GM23338 (cell line): ENCODE measurements around the gene NDC1. TPM values are rescaled to one million over a fixed set of nuclear protein-coding genes. Genes with fewer than 3 reads are reported as not detected.

ENCODE experiments used
- ATAC-seq: fragments of 200-7000 bp; cut with Tn5 transposase; 3 replicates; pipeline ENCODE4 v1.9.1; 2020
- DNase-seq: peaks from one replicate; pipeline ENCODE4 v3.0.0-alpha.2; 2015; ENCODE audit warnings: low spot score
- H2AFZ ChIP-seq: fragments of 200-600 bp; sonication (generic); 2 replicates; pipeline ENCODE4 v1.8.0; 2016; ENCODE audit warnings: antibody characterized with exemption, mild to moderate bottlenecking, moderate library complexity
- H3F3A ChIP-seq: fragments of 200-600 bp; sonication (generic); replicated peaks from 2 replicates; pipeline ENCODE4 v1.8.0; 2017; ENCODE audit warnings: antibody characterized with exemption, mixed run types, low read depth
- H3K27ac ChIP-seq: fragments of 200-600 bp; sonication (generic); 2 replicates; pipeline ENCODE4 v1.6.1; 2016; ENCODE audit warnings: low read depth
- H3K27me3 ChIP-seq: fragments of 200-600 bp; sonication (generic); 2 replicates; pipeline ENCODE4 v1.8.0; 2016; ENCODE audit warnings: mild to moderate bottlenecking, mixed run types, moderate library complexity; ENCODE audit not compliant: insufficient read depth
- H3K36me3 ChIP-seq: fragments of 200-600 bp; sonication (generic); 2 replicates; pipeline ENCODE4 v1.8.0; 2016; ENCODE audit warnings: mild to moderate bottlenecking; ENCODE audit not compliant: insufficient read depth
- H3K4me1 ChIP-seq: fragments of 200-600 bp; sonication (generic); 2 replicates; pipeline ENCODE4 v1.8.0; 2016; ENCODE audit warnings: mild to moderate bottlenecking, moderate library complexity; ENCODE audit not compliant: insufficient read depth
- H3K4me2 ChIP-seq: fragments of 200-600 bp; sonication (generic); 2 replicates; pipeline ENCODE4 v1.7.1; 2017; ENCODE audit warnings: mixed run types
- H3K4me3 ChIP-seq: fragments of 200-600 bp; sonication (generic); 2 replicates; pipeline ENCODE4 v1.6.1; 2016; ENCODE audit warnings: mixed run types
- H3K79me2 ChIP-seq: fragments of 200-600 bp; sonication (generic); replicated peaks from 2 replicates; pipeline ENCODE4 v1.8.0; 2017; ENCODE audit warnings: mild to moderate bottlenecking; ENCODE audit not compliant: insufficient read depth
- H3K9me2 ChIP-seq: fragments of 200-600 bp; sonication (generic); 2 replicates; pipeline ENCODE4 v1.8.0; 2017; ENCODE audit not compliant: insufficient read depth
- H4K20me1 ChIP-seq: fragments of 200-600 bp; sonication (generic); replicated peaks from 2 replicates; pipeline ENCODE4 v1.8.0; 2017; ENCODE audit warnings: mild to moderate bottlenecking; ENCODE audit not compliant: insufficient read depth
- H3K27ac Mint-ChIP-seq: 2 replicates; pipeline ENCODE4 v1.8.0; 2020; ENCODE audit warnings: inconsistent platforms, mild to moderate bottlenecking, moderate library complexity, mixed read lengths
- H3K27me3 Mint-ChIP-seq: 3 replicates; pipeline ENCODE4 v1.8.0; 2022; ENCODE audit warnings: low read depth, mild to moderate bottlenecking, moderate library complexity, mixed read lengths, inconsistent platforms; ENCODE audit not compliant: insufficient read depth, poor library complexity
- H3K36me3 Mint-ChIP-seq: 3 replicates; pipeline ENCODE4 v1.8.0; 2021; ENCODE audit warnings: low read depth, mild to moderate bottlenecking, inconsistent platforms, moderate library complexity, mixed read lengths
- H3K4me1 Mint-ChIP-seq: 3 replicates; pipeline ENCODE4 v1.8.0; 2020; ENCODE audit warnings: mild to moderate bottlenecking, inconsistent platforms, mixed read lengths
- H3K4me3 Mint-ChIP-seq: 3 replicates; pipeline ENCODE4 v1.8.0; 2021; ENCODE audit warnings: moderate library complexity, mild to moderate bottlenecking, inconsistent platforms, mixed read lengths
- H3K9me3 Mint-ChIP-seq: 3 replicates; pipeline ENCODE4 v1.8.0; 2020; ENCODE audit warnings: moderate library complexity, mild to moderate bottlenecking, inconsistent platforms, mixed read lengths
- CREB1 ChIP-seq: fragments of 250-450 bp; sonication (Bioruptor Pico); IDR thresholded peaks from 2 replicates; pipeline ENCODE4 v1.5.0; 2020; ENCODE audit warnings: low read depth, mild to moderate bottlenecking, moderate library complexity
- CTCF ChIP-seq, 2 experiments: fragments of 200-600 bp in 1 of 2; sonication (generic) in 1 of 2; conservative IDR thresholded peaks; 2 replicates each; pipeline versions ENCODE4 v1.5.1 to v1.6.1; 2016 to 2017; ENCODE audit warnings: antibody characterized with exemption in 2 of 2, low read depth in 2 of 2, mild to moderate bottlenecking in 2 of 2, moderate library complexity in 1 of 2
- EZH2 ChIP-seq: fragments of 200-600 bp; sonication (generic); IDR thresholded peaks from one replicate; pipeline ENCODE4 v1.8.0; 2017; ENCODE audit warnings: antibody characterized with exemption, mild to moderate bottlenecking, low read depth; ENCODE audit not compliant: unreplicated experiment
- EZH2phosphoT487 ChIP-seq: fragments of 200-600 bp; sonication (generic); IDR thresholded peaks from one replicate; pipeline ENCODE4 v1.8.1; 2018; ENCODE audit warnings: antibody characterized with exemption; ENCODE audit not compliant: unreplicated experiment
- JUNB ChIP-seq: IDR thresholded peaks from one replicate; pipeline ENCODE4 v1.6.1; 2016; ENCODE audit warnings: antibody characterized with exemption; ENCODE audit not compliant: unreplicated experiment
- POLR2AphosphoS5 ChIP-seq: IDR thresholded peaks from 2 replicates; pipeline ENCODE4 v1.6.1; 2016; ENCODE audit warnings: antibody characterized with exemption, low read depth
- STAT1 ChIP-seq: IDR thresholded peaks from one replicate; pipeline ENCODE4 v1.6.1; 2016; ENCODE audit warnings: antibody characterized with exemption; ENCODE audit not compliant: unreplicated experiment
- ZNF114 ChIP-seq: fragments of 250-450 bp; sonication (Bioruptor Pico); IDR thresholded peaks from 2 replicates; pipeline ENCODE4 v1.5.0; 2020; ENCODE audit warnings: mild to moderate bottlenecking, moderate library complexity
- ZNF462 ChIP-seq: fragments of 250-450 bp; sonication (Bioruptor Pico); IDR thresholded peaks from 2 replicates; pipeline ENCODE4 v1.5.0; 2020; ENCODE audit warnings: mild to moderate bottlenecking, moderate library complexity
- polyA plus RNA-seq: library from polyadenylated mRNA; unstranded; fragments of >200 nt; fragmentation: Nextera tagmentation; extraction: Ambion mirVana; gene quantifications from 2 replicates; pipeline ENCODE4 v1.2.1, GENCODE V29; 2016
- total RNA-seq: library from RNA; depleted of rRNA; stranded (reverse); fragments of >200 nt; shearing (Covaris generic); gene quantifications from 2 replicates; pipeline ENCODE4 v1.2.3, GENCODE V29; 2014
- TF ChIP-seq, protein P1 (sequence below): IDR thresholded peaks from one replicate; pipeline ENCODE4 v1.6.1; 2018; ENCODE audit warnings: antibody characterized with exemption; ENCODE audit not compliant: unreplicated experiment

Gene NDC1
- total and polyA plus RNA-seq, 2 experiments from 2014 or later = 19.8 to 100 TPM

- no peak for TF ChIP-seq EZH2phosphoT487
- TF ChIP-seq ZNF114 (CRISPR knock-in tag) = no peak
- TF ChIP-seq JUNB = no peak
- no peak for TF ChIP-seq CTCF (conservative IDR thresholded peaks at IDR 0.05; ENCODE audit: low read depth in 2 of 2)
- no peak for TF ChIP-seq ZNF462 (CRISPR knock-in tag)
- TF ChIP-seq POLR2AphosphoS5 = no peak
- TF ChIP-seq EZH2 = no peak
- TF ChIP-seq, protein P1, sequence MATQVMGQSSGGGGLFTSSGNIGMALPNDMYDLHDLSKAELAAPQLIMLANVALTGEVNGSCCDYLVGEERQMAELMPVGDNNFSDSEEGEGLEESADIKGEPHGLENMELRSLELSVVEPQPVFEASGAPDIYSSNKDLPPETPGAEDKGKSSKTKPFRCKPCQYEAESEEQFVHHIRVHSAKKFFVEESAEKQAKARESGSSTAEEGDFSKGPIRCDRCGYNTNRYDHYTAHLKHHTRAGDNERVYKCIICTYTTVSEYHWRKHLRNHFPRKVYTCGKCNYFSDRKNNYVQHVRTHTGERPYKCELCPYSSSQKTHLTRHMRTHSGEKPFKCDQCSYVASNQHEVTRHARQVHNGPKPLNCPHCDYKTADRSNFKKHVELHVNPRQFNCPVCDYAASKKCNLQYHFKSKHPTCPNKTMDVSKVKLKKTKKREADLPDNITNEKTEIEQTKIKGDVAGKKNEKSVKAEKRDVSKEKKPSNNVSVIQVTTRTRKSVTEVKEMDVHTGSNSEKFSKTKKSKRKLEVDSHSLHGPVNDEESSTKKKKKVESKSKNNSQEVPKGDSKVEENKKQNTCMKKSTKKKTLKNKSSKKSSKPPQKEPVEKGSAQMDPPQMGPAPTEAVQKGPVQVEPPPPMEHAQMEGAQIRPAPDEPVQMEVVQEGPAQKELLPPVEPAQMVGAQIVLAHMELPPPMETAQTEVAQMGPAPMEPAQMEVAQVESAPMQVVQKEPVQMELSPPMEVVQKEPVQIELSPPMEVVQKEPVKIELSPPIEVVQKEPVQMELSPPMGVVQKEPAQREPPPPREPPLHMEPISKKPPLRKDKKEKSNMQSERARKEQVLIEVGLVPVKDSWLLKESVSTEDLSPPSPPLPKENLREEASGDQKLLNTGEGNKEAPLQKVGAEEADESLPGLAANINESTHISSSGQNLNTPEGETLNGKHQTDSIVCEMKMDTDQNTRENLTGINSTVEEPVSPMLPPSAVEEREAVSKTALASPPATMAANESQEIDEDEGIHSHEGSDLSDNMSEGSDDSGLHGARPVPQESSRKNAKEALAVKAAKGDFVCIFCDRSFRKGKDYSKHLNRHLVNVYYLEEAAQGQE = no peak
- no peak for TF ChIP-seq CREB1
- TF ChIP-seq STAT1 = no peak
- Histone ChIP-seq H3K36me3 (no peaks in the 10 kb centered on the region), H3K79me2 (no peaks in the 10 kb centered on the region), H3K9me2 (no peaks in the 10 kb centered on the region), H3K27ac (no peak overlapping the region), H3K4me1 (peaks cover 9% of the 10 kb centered on the region; the same call in 1 of the 2 replicates), H3F3A (peaks cover 4% of the 10 kb centered on the region; the same call in 1 of the 2 replicates), H4K20me1 (no peaks in the 10 kb centered on the region), H3K4me2 (no peak overlapping the region; the same call in 1 of the 2 replicates), H3K4me3 (no peak overlapping the region), H2AFZ (no peak overlapping the region), H3K27me3 (peaks cover 61% of the 10 kb centered on the region)
- H3K4me1 Mint-ChIP-seq = peaks cover 12% of the 10 kb centered on the region
- no peak overlapping the region for H3K4me3 Mint-ChIP-seq
- H3K27ac Mint-ChIP-seq = no peak overlapping the region
- H3K9me3 Mint-ChIP-seq = no peaks in the 10 kb centered on the region
- DNase-seq (no peak), ATAC-seq (no peak)
- H3K36me3 Mint-ChIP-seq = no peaks in the 10 kb centered on the region
- H3K27me3 Mint-ChIP-seq = peaks cover 54% of the 10 kb centered on the region
These were observed 102.8 kb downstream of the NDC1 start for GRCh38 chr1:53735261-53735660.
